ENCODE data around the gene ZNF823. TPM values are rescaled to one million over a fixed set of nuclear protein-coding genes. Genes with fewer than 3 reads are reported as not detected.

Gene ZNF823
- total RNA-seq, 1 donor from 2014 or later: 8.5 TPM

GRCh38 chr19:11721681-11722080, 17.1 kb downstream of the ZNF823 start:
- Mint-ChIP-seq H3K4me1 (ENCODE audit: low read depth, unreplicated experiment) (no peaks in the 10 kb centered on the region), H3K4me3 (ENCODE audit: unreplicated experiment) (no peak overlapping the region), H3K36me3 (ENCODE audit: unreplicated experiment) (peaks cover 51% of the 10 kb centered on the region), H3K9me3 (ENCODE audit: unreplicated experiment) (peaks cover 4% of the 10 kb centered on the region), H3K27ac (ENCODE audit: unreplicated experiment) (no peak overlapping the region), H3K27me3 (ENCODE audit: unreplicated experiment) (no peaks in the 10 kb centered on the region)
- TF ChIP-seq CTCF (IDR thresholded peaks at IDR 0.05; ENCODE audit: partially characterized antibody, unreplicated experiment): no peak
- no peak for DNase-seq

GRCh38 chr19:11710313-11710712, 28.4 kb downstream of the ZNF823 start:
- Mint-ChIP-seq H3K27me3 (ENCODE audit: unreplicated experiment) (peaks cover 1% of the 10 kb centered on the region), H3K36me3 (ENCODE audit: unreplicated experiment) (no peaks in the 10 kb centered on the region), H3K27ac (ENCODE audit: unreplicated experiment) (no peak overlapping the region), H3K9me3 (ENCODE audit: unreplicated experiment) (no peaks in the 10 kb centered on the region), H3K4me3 (ENCODE audit: unreplicated experiment) (no peak overlapping the region), H3K4me1 (ENCODE audit: low read depth, unreplicated experiment) (no peaks in the 10 kb centered on the region)
- DNase-seq: no peak
- TF ChIP-seq CTCF (IDR thresholded peaks at IDR 0.05; ENCODE audit: partially characterized antibody, unreplicated experiment): no peak

- Mint-ChIP-seq H3K9me3 (ENCODE audit: unreplicated experiment) (no peaks in the 10 kb centered on the region), H3K4me1 (ENCODE audit: low read depth, unreplicated experiment) (no peaks in the 10 kb centered on the region), H3K27me3 (ENCODE audit: unreplicated experiment) (no peaks in the 10 kb centered on the region), H3K27ac (ENCODE audit: unreplicated experiment) (no peak overlapping the region), H3K4me3 (ENCODE audit: unreplicated experiment) (no peak overlapping the region), H3K36me3 (ENCODE audit: unreplicated experiment) (no peaks in the 10 kb centered on the region)
- DNase-seq: no peak
- TF ChIP-seq CTCF (IDR thresholded peaks at IDR 0.05; ENCODE audit: partially characterized antibody, unreplicated experiment): no peak
These were observed 30.3 kb downstream of the ZNF823 start for GRCh38 chr19:11708457-11708856.

GRCh38 chr19:11705474-11705873, 33.3 kb downstream of the ZNF823 start:
- Mint-ChIP-seq H3K36me3 (ENCODE audit: unreplicated experiment) (no peaks in the 10 kb centered on the region), H3K4me3 (ENCODE audit: unreplicated experiment) (no peak overlapping the region), H3K27ac (ENCODE audit: unreplicated experiment) (no peak overlapping the region), H3K9me3 (ENCODE audit: unreplicated experiment) (no peaks in the 10 kb centered on the region), H3K27me3 (ENCODE audit: unreplicated experiment) (no peaks in the 10 kb centered on the region), H3K4me1 (ENCODE audit: low read depth, unreplicated experiment) (no peaks in the 10 kb centered on the region)
- no peak for TF ChIP-seq CTCF (IDR thresholded peaks at IDR 0.05; ENCODE audit: partially characterized antibody, unreplicated experiment)
- no peak for DNase-seq

GRCh38 chr19:11704626-11705025, 34.1 kb downstream of the ZNF823 start:
- Mint-ChIP-seq H3K4me1 (ENCODE audit: low read depth, unreplicated experiment) (no peaks in the 10 kb centered on the region), H3K4me3 (ENCODE audit: unreplicated experiment) (no peak overlapping the region), H3K27me3 (ENCODE audit: unreplicated experiment) (peaks cover 2% of the 10 kb centered on the region), H3K36me3 (ENCODE audit: unreplicated experiment) (no peaks in the 10 kb centered on the region), H3K9me3 (ENCODE audit: unreplicated experiment) (no peaks in the 10 kb centered on the region), H3K27ac (ENCODE audit: unreplicated experiment) (no peak overlapping the region)
- no peak for TF ChIP-seq CTCF (IDR thresholded peaks at IDR 0.05; ENCODE audit: partially characterized antibody, unreplicated experiment)
- DNase-seq: no peak

Data from glutamatergic neuron (in vitro differentiated cells).